ENCODE measurements around the gene OPA3.
"Not testable (repeated sequence)": the region's sequence is repeated elsewhere in the genome, so short reads cannot be mapped to it uniquely, and the experiment has no call there.

The OPA3 gene

DNA sequence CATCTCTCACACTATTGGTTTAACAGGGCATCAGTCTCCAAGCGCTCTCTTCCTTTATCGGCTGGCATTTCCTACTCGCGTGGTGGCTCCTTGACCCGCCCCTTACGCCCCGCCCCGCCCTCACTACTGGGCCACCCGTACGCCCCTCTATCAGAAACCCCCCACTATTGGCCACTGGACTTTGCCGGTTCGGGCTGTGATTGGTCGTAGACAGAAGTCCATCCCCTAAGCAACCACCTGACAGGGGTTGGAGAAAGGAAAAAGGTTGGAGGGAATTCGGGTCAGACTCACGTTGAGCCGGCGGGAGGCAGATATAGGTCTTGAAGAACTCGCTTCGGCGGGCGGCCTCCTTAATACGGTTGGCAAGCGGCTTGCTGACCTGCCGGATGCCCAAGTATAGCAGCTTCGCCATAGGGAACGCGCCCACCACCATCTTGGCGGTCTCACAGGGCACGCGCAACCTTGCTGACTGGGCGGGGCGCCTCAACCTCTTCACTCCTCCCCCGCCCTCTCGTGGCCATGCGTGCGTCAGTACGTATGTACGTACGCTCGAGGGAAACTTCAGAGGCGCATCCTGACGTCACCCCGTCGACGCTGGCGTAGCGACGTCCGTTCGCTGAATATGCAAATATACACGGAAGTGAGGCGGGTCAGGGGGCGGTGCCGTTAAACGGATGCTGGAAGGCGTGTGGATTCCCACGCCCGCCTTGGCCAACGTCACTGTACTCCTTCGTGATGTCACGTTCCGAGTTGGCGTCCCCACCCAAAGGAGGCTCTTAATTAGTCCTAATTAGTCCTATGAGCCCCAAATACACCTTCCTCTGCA, at the start of gene OPA3:
Gene OPA3, minus strand, starts transcription at position 471 of the 826 bp plus-strand sequence. Its CDS starts 38 bp downstream, at position 433.
- DNase-seq (ENCODE audit: low read depth in 3 of 3), result peak; percentile 95 to 100 (median 99)

DNA sequence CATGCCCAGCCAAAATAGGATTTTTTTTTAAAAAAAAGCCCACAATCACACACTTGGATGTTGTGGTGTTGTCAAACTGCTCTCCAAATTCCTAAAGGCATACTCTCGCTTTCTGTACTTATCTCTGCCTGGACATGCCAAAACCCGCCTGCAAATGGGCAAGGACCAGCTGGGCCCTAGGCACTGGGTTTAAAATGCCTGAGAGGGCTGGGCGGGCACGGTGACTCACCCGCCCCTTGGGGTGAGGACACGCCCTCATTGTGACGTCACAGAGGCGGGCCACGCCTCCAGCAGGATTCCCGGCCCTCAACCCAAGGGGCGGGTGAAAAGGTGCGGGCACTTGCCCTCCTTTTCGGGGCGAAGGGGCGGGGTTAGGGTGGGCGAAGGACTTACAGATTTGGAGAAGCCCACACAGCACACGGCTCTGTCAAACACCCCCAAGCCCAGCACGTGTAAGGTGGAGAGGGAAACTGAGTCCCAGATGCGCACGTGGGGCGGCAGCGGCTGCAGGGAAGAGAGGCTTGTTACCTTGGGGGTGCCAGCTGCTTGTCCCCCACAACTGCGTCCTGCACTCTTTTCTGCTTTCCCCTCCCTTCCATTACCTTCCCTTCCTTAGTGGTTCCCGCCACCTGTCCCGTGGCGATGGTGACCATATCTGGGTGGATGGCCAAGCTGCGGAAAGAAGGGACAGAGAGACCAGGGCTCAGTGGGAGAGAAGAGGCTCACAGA, 48.0 kb upstream of the OPA3 start:
- DNase-seq (ENCODE audit: low read depth in 3 of 3), result peak; percentile 27 to 60 (median 38)

DNA sequence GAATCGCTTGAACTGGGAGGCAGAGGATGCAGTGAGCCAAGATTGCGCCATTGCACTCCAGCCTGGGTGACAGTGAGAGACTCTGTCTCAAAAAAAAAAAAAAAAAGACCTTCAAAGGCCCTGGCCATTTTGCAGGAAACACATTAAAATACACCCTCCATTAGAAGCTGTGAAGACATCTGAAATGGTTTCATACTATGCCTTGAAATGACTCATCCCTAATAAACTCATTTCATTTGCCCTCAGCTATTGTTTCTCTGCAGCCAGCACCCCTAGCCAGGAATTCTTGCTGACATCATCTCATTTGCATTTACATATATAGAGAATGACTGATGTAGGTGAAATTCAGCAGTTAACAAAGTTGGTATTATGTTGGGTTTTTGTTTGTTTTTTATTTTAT, 45.9 kb upstream of the OPA3 start:
- no peak for DNase-seq (ENCODE audit: low read depth in 3 of 3)

DNA sequence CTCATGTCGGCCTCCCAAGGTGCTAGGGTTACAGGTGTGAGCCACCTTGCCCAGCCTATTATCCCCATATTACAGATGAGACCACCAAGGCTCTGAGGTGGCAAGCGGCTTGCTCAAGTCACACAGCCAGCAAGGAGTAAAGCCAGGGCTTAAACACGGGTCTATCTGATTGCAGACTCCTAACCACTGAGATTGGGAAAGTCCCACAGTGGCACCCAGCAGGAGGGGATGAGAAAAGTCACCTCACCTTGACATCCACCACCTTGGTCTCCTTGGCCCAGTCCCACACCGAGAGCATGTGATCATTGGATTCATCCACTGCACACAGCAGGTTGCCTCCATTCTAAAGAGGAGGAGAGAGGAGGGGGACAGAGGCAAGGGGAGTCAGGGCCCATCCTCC, 45.1 kb upstream of the OPA3 start:
- DNase-seq (ENCODE audit: low read depth in 3 of 3), result no peak

DNA sequence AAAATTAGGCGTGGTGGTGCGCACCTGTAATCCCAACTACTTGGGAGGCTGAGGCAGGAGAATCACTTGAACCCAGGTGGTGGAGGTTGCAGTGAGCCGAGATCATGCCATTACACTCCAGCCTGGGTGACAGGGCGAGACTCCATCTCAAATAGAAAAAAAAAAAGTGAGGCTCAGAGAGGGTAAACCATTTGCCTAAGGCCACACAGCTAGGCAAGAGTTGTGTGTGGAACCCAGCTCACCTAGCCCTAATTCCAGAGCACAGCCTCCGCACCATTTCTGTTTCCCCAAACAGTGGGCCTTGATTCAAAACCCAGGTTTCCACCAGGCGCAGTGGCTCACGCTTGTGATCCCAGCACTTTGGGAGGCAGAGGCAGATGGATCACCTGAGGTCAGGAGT, 43.6 kb upstream of the OPA3 start:
- not testable (repeated sequence) for DNase-seq (ENCODE audit: low read depth in 3 of 3)

DNA sequence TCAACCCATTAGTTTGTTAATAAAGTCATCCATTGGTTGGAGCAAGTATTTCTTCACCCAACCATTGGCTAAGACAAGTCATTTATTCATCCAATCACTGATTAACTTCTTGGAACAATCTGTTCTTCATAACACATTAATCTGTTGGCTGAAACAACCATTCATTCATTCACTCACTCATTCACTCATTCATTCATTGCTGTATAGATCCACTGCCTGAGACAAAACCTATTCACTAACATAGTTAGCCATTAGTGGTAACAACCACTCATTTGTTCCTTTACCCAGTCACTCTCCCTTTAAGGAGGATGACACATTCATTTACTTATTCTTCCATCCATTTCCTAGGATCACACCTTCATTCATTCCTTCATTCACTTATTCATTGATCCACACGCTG, 39.4 kb upstream of the OPA3 start:
- DNase-seq (ENCODE audit: low read depth in 3 of 3), result no peak

DNA sequence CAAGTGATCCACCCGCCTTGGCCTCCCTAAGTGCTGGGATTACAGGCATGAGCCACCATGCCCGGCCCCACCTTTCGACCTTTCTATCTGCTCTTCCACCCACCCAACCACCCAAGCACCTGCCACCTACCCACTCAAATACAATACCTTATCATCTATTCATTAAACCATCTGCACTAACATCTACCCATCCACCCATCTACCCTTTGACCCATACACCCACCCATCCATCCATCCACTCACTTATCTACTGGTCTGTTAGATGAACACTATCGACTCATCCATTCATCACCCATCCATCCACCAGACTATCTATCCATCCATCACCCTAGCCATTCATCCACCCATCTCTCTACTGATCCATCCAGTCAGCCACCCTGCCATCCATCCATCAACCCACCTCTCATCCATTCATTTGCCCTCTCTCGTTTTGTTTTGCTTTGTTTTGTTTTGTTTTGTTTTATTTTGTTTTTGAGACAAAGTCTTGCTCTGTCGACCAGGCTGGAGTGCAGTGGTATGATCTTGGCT, 37.4 kb upstream of the OPA3 start:
- DNase-seq (ENCODE audit: low read depth in 3 of 3), result no peak

DNA sequence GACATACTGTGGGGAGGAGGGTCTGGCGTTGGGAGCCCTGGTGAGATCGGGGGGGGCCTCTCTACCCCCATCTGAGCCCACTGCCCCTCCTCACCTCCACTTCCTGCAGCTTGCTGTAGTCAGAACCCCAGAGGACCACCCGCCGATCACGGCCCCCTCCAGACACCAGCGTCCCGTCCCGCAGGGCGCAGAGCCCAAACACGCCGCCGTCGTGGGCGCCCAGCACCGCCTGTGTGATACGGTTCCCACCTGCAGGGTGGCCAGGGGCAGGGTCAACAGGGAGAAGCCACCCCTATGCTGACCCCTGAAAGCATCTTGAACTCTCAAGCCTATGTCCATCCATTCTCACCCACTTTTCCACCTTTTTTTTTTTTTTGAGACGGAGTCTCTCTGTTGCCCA, 36.8 kb upstream of the OPA3 start:
- DNase-seq (ENCODE audit: low read depth in 3 of 3), result no peak

DNA sequence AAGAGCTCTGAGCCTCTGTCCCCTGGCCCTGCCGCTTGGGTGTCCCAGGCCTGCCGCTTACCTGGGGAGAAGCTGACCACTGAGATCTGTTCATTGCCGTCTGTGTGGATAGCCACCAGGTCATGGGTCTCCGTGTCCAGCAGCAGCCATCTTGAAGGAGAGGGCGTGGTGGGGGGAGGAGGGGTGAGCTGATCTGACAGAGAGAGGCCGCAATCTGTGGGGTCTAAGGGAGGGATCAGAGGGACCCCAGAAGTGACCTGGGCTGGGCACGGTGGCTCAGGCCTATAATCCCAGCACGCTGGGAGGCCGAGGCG, 32.1 kb upstream of the OPA3 start:
- DNase-seq (ENCODE audit: low read depth in 3 of 3), result no peak

DNA sequence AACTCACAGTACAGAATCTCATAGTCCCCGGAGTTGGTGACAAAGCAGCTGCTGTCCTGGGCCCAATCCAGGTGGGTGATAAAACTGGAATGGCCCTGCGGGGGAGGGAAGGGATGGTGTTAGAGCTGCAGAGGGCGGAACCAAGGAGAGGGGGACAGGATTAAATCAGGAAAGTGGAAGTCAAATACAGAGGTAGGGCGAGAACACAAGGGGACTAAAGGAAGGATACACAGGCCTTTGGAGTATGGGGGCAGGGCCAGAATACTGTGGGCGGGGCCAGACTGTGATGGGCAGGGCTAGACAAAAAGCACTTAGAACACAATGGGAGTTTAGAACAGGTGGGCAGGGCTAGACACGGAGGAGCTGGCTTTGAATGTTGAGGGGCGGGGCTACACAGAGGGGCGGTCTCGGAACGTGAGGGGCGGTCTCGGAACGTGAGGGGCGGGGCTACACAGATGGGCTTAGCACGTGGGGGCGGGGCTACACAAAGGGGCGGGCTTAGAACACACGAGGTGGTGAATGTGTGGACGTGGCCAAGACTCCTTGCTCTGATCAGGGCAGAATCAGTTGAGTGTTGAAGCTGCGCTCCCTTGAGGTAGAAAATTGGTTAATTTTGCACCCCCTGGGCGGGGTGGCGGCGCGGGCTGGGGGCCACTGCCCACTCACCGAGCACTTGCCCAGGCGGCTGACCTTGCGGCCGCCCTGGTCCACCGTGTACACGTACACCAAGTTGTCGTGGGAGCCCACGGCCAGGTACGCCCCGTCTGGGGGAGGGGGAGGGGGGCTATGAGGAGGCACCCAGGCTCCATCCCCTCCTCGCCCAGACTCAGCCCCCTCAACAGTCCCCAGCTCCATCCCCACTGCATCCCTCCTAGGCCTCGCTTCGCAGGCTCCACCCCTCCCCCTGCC, 31.4 kb upstream of the OPA3 start:
- DNase-seq (ENCODE audit: low read depth in 3 of 3), result peak; percentile 51 to 86 (median 65)

DNA sequence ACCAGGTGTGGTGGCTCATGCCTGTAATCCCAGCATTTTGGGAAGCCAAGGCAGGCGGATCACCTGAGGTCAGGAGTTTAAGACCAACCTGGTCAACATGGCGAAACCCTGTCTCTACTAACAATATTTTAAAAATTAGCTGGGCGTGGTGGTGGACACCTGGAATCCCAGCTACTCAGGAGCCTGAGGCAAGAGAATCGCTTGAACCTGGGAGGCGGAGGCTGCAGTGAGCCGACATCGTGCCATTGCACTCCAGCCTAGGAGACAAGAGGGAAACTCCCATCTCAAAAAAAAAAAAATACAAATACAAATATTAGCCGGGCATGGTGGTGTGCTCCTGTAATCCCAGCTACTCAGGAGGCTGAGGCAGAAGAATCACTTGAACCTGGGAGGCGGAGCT, 30.5 kb upstream of the OPA3 start:
- DNase-seq (ENCODE audit: low read depth in 3 of 3), result not testable (repeated sequence)

DNA sequence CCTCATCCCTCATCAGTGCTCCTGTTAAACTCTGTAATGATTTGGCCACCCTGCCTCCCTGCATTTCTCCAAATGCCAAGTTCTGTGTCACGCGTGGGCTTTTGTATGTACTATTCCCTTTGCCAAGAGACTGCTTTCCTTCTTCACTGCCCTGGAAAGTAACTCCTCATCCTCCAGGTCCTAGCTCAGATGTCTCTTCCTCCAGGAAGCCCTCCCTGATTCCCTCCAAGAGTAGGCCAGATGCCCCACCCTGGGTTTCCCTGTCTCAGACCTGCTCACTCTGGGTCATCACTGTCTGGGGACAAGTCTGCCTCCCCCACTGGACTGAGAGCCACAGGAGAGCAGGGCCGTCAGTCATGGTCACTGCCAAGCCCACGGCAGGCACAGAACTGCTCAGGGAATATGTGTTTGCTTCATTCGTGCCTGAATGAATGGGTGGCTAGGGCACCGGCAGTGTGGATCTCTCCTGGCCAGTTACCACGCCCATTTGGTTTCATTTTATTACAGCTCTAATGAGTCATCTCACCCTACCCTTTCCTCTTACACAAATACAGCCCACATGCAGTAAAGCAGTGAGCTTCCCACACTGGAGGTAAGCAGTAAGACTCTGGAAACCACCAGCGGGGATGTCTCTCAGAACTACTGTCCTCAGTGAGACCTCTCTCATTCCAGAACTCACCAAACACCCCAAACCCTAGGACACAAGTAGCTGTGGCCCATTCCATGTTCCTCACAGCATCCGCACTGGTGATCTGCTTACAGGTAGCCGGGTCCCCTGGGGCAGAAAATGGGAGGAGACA, 29.5 kb upstream of the OPA3 start:
- peak in 2 of 3 experiments; percentile 12 to 54 for DNase-seq (ENCODE audit: low read depth in 3 of 3)

DNA sequence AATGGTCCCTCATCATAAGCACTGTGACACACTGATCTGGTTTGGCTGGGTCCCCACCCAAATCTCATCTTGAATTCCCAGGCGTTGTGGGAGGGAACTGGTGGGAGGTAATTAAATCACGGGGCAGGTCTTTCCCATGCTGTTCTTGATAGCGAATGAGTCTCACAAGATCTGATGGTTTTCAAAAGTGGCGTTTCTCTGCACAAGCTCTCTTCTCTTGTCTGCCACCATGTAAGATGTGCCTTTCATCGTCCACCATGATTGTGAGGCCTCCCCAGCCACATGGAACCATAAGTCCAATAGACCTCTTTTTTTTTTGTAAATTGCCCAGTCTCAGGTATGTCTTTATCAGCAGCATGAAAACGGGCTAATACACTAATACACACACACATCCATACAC, 24.3 kb upstream of the OPA3 start:
- no peak for DNase-seq (ENCODE audit: low read depth in 3 of 3)

DNA sequence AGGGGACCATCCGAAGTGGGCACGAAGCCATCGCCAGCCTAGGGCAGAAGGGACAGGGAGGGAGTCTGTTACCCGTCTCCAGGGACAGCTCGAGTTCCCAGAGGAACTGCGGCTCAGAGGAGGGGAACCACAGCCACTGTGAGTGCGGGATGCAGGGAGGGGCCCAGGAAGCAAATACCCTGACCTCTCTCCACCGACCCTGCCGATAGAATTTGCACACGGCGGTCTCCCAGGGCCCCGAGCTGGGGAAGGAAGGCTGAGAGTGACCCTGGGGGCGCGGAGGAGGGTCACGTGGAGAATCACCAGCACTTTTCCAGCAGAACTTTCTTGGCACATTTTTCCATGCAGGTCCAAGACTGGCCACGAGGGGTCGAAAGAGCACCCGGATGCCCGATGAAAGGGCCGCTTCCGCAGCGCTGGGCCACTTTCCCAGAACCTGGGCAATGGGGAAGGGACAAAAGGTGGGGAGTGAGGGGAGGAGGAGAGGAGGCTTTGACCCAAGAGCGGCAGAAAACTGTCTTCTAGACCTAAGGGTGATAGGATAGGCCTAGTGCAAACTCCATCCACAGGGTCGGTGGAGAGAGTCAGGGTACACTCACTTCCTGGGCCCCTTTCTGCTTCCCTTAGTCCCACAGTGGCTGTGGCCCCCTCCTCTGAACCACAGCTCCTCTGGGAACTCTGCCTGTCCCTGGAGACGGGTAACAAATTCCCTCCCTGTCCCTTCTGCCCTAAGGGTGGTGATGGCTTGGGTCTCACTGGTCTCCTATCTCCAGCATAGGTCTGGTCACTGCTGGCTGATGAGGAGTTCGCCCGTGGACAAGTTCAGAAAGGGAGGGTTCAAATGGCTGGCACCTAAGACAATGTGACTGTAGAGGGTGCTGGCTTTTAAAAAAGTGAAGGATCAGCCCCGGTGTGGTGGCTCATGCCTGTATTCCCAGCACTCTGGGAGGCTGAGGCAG, 22.7 kb upstream of the OPA3 start:
- DNase-seq (ENCODE audit: low read depth in 3 of 3), result peak in 1 of 3 experiments; percentile 38

DNA sequence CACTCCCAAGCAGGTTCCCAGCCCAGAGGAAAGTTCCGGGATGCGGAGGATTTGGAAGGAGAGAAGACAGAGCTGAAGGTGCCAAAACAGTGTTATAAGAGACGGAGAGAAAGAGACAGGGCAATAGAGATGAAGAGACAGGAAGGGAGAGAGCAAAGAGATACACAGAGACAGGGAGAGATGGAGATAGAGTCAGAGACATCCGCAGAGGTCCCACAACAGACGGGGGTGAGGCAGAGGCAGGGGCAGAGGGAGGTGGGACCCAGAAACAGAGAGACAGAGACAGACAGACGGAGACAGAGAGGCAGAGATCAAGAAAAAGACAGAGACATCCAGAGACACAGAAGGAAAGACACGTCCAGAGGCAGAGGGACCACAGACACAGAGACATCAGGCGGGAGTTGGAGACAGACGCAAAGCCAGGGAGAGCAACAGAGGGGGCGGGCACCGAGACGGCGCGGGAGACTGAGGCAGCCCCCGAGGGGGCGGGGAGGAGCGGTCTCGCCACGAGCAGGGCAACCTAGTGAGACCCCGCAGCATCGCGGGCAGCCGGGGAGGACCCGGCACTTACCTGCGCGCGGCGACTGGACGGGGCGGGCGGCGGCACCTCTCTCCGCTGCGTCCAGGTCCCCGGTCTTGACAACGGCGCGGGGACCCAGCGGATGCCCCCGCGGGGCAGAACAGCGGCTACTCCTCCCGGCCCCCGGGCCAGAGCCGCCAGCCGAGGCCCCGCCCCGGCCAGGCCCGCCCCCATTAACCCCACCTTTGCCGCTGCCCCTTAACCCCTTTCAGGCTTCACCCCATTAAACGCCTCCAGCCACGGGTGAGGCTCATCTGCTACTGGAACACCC, 17.1 kb upstream of the OPA3 start, which contains the start of gene GPR4:
Gene GPR4, minus strand, starts transcription at position 689 of the 851 bp plus-strand sequence. CDS start 10,346 bp downstream, outside the sequence.
- DNase-seq (ENCODE audit: low read depth in 3 of 3), result no peak

DNA sequence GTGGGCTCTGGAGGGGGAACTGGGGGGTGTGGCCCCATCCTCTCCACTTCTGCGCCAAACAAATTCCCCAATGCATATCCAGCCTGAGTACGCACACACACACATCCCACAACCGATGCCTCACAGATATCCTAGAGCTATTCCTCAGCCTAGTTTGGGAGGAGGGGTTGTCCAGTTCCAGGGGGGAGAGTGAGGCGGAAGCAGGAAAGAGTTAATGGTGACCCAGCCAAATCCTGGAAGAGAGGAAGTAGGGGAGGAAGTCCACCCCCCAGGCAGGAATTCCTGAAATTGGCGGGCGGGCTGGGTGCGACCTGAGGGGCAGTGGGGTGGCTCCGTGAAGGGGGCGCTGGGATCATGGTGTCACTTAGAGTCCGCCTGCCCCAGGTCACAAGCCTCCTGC, 16.5 kb upstream of the OPA3 start:
- no peak for DNase-seq (ENCODE audit: low read depth in 3 of 3)

DNA sequence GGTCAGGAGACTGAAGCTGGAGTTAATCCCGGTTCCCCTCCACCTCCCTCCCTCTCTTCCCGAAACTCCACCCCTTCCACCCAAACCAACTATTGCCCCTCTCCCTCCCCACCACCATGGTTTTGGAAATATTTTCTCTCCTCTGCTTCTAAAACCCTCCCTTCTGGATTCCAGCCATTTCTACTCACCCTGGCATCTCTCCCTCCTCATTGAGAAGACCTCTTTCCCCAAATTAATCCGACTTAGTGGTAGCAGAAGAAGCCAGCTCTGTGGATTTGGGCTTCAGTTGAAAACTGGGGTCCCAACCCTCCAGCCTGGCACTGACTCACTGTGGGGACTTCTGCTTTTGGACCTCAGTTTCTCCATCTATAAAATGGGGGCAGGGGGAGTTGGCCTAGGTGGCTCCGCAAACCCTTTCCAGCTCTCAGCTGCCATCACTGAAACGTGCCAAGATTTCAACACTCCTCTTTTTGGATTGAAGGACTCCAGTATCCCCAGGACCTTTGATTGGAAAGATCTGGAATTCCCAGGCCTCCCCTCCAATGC, 15.8 kb upstream of the OPA3 start:
- no peak for DNase-seq (ENCODE audit: low read depth in 3 of 3)

DNA sequence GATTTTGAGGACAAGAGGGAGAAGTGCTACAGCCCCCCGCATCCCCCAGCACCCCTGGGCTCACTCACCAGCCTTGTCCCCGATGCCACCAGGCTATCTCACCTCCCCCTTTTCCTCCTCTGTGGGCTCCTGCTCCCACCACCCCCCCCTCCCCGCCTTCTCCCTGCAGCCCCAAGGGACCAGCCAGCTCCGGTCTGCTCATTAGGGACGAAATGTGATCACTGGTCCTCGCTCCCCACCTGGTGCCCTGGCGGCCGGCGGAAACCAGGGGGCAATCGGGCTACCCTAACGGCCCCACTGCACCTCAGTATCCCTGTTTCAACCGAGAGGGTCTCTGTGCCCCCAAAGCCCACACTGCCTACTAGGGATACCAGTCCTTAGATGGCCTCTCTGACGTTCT, 14.7 kb upstream of the OPA3 start:
- DNase-seq (ENCODE audit: low read depth in 3 of 3), result no peak

Data from stimulated activated CD4-positive, alpha-beta T cell treated with anti-CD3 and anti-CD28 coated beads, TNF-alpha, amount 100 ng/mL, for 24 hours (primary cell).